GM18858 (cell line): ENCODE data around the gene GALNT9.

Experiments used
- ATAC-seq: cut with Tn5 transposase; IDR thresholded peaks from one replicate; pipeline ENCODE4 v1.9.1; 2021; ENCODE audit not compliant: unreplicated experiment

GALNT9 gene

GRCh38 chr12:132174015-132174838 is 155.2 kb downstream of the GALNT9 start:
- no peak for ATAC-seq

GRCh38 chr12:132173135-132174014 is 156.0 kb downstream of the GALNT9 start:
- no peak for ATAC-seq

GRCh38 chr12:132172619-132173018 is 156.8 kb downstream of the GALNT9 start:
- no peak for ATAC-seq

- ATAC-seq = no peak
Measured at GRCh38 chr12:132171968-132172521, 157.3 kb downstream of the GALNT9 start.

GRCh38 chr12:132171293-132171967 is 158.0 kb downstream of the GALNT9 start:
- ATAC-seq = no peak

- ATAC-seq = no peak
Measured at GRCh38 chr12:132170637-132171292, 158.6 kb downstream of the GALNT9 start.

GRCh38 chr12:132170094-132170636 is 159.2 kb downstream of the GALNT9 start:
- ATAC-seq = no peak

GRCh38 chr12:132169376-132169775 is 160.0 kb downstream of the GALNT9 start:
- no peak for ATAC-seq

- no peak for ATAC-seq
Measured at GRCh38 chr12:132168311-132169031, 160.9 kb downstream of the GALNT9 start.

GRCh38 chr12:132167611-132168310 is 161.6 kb downstream of the GALNT9 start:
- ATAC-seq = no peak

GRCh38 chr12:132166801-132167591 is 162.4 kb downstream of the GALNT9 start:
- ATAC-seq = no peak

- no peak for ATAC-seq
Measured at GRCh38 chr12:132166093-132166492, 163.3 kb downstream of the GALNT9 start.

- no peak for ATAC-seq
Measured at GRCh38 chr12:132165584-132165983, 163.8 kb downstream of the GALNT9 start.

GRCh38 chr12:132164426-132164825 is 165.0 kb downstream of the GALNT9 start:
- no peak for ATAC-seq

- no peak for ATAC-seq
Measured at GRCh38 chr12:132163911-132164288, 165.5 kb downstream of the GALNT9 start.

GRCh38 chr12:132163041-132163910 is 166.1 kb downstream of the GALNT9 start:
- no peak for ATAC-seq

- ATAC-seq = no peak
Measured at GRCh38 chr12:132162508-132163031, 166.8 kb downstream of the GALNT9 start.
